ENCODE measurements around the gene MPPED1.

- TF ChIP-seq CTCF (IDR thresholded peaks at IDR 0.05; ENCODE audit: borderline replicate concordance, extremely low read depth, low read length, poor library complexity, severe bottlenecking) (no peak), EZH2 (IDR thresholded peaks at IDR 0.05; ENCODE audit: borderline replicate concordance, low read depth, low read length, severe bottlenecking) (no peak)
Observed at GRCh38 chr22:43377548-43377895, 34.3 kb upstream of the MPPED1 start.
